NCI-H2196 (cell line): ENCODE measurements around the gene DSC1.

Experiments used
- DNase-seq: peaks from one replicate; lab custom pipeline; 2025; ENCODE audit not compliant: unreplicated experiment; lab: John Stamatoyannopoulos, UW

The DSC1 gene, protein sequence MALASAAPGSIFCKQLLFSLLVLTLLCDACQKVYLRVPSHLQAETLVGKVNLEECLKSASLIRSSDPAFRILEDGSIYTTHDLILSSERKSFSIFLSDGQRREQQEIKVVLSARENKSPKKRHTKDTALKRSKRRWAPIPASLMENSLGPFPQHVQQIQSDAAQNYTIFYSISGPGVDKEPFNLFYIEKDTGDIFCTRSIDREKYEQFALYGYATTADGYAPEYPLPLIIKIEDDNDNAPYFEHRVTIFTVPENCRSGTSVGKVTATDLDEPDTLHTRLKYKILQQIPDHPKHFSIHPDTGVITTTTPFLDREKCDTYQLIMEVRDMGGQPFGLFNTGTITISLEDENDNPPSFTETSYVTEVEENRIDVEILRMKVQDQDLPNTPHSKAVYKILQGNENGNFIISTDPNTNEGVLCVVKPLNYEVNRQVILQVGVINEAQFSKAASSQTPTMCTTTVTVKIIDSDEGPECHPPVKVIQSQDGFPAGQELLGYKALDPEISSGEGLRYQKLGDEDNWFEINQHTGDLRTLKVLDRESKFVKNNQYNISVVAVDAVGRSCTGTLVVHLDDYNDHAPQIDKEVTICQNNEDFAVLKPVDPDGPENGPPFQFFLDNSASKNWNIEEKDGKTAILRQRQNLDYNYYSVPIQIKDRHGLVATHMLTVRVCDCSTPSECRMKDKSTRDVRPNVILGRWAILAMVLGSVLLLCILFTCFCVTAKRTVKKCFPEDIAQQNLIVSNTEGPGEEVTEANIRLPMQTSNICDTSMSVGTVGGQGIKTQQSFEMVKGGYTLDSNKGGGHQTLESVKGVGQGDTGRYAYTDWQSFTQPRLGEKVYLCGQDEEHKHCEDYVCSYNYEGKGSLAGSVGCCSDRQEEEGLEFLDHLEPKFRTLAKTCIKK

GRCh38 chr18:31162825-31163435 lies at the start of gene DSC1:
TSS of gene DSC1 (minus strand) at chr18:31162856. CDS start at chr18:31162594, 262 bp downstream.
- DNase-seq: no peak

GRCh38 chr18:31211047-31211446 lies 48.4 kb upstream of the DSC1 start:
- DNase-seq: no peak

DNA sequence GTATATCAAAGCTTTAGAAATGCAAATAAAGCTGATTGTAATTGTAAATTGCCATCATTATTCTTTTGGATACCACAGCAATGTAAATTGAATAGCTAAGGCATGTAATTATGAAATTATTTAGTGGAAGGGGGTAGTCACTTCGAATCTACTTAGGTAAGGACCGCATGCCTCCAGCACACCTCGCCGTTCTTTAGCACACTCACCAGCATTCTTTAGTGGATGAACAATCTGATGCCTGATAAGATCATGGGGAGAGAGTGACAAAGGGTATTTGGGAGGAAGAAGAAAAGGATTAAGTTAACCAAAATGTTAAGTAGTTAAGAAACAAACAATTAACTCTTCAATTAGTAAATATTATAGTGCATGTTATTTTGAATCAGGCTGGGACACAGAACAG lies 46.4 kb upstream of the DSC1 start:
- DNase-seq: no peak

DNA sequence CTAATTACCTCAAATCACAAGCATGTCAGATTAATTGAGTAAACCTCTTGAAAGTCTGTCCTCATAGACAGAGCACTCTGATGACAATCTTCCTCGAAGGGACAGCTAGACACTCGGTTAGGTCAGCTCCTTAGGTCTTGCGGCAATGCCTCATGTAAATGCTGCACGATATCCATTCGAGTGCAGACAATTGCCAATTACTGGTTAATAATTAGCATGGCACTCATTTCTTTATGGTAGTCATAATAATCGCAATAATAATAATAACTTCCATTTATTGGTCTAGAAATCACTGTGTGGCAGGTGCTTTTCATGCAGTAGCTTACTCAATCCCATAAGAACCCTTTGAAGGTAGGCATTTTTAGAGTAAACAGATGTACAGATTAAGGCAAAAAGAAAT lies 44.7 kb upstream of the DSC1 start:
- no peak for DNase-seq

DNA sequence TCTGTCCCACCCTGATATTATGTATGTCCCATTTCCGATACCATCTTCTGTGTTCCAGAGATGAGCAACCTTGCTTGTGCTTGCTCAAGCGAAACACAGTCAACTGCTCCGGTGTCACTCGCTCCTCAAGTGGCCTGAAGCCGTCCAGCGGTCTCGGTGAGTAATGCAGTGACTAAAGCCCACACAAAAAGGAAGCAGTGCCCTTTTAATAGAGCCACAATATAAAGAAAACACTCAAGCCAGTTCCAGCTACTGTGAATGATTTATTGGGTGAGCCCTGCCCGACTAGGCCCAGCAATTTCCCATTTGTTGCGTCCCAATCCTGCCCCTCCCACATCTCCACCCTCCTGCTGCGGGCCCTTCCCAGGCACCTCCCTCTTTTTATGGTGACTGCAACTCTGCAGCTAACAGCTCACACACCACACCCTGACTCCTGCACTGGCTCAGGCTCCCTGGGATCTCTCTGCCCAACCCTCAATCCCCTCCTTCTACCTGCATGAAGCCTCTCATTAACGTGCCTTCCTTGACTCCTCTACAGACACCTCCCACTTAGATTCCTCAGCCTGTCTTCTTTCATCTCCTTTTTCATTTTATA lies 44.2 kb upstream of the DSC1 start:
- peak; percentile 3 for DNase-seq

- DNase-seq: no peak
Observed at GRCh38 chr18:31206071-31206470, 43.4 kb upstream of the DSC1 start.

GRCh38 chr18:31205273-31205672 lies 42.6 kb upstream of the DSC1 start:
- no peak for DNase-seq

- DNase-seq: no peak
Observed at GRCh38 chr18:31204833-31205232, 42.2 kb upstream of the DSC1 start.

DNA sequence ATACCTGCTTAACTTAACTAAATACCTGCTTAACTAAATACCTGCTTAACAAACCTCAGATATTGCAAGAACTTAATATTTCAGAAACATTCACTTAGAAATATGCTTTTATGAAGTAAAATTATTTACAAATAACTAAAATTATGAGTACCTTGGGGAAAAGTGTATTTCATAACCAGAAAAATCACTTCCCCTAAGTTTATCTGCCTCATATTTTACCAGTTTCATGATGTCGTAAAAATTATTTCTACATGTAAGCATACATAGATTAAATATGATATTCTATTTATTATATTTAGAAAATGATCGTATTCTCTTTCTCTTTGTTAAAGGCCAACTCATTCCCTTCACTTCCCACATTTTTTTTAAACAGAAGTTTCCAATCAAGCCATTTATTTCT lies 41.5 kb upstream of the DSC1 start:
- DNase-seq: no peak

- no peak for DNase-seq
Observed at GRCh38 chr18:31203794-31204148, 41.1 kb upstream of the DSC1 start.

DNA sequence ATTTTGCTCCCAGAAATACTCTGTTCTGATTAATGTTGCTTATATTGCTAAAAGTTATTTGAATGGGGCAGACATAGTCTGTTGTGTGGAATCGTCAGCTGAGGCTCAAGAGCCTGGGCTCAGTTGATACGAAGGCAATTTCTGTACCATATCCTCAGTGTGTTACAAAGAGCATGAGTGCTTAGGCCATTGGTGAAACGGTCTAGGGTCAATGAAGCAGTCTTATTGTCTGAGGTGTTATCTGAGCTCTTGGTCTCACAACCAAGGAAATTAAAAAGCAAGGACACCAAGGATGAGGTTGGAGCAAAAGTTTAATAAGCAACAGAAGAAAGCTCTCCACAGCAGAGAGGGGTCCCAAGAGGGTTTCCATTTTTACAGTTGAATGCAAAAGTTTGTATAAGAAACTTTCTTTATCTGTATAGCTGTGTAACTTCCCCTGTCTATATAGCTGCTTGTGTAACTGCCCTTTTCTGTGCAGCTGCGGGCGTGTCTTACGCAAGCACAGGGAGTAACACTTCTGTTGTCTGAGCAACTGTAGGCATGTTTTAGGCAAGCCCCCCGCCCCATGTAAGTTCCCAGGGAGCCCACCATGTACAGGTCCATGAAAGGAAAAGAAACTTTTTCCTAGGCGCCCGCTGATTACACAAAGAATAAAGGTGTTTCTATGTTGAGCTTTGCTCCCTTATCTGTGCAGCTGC lies 40.6 kb upstream of the DSC1 start:
- no peak for DNase-seq

DNA sequence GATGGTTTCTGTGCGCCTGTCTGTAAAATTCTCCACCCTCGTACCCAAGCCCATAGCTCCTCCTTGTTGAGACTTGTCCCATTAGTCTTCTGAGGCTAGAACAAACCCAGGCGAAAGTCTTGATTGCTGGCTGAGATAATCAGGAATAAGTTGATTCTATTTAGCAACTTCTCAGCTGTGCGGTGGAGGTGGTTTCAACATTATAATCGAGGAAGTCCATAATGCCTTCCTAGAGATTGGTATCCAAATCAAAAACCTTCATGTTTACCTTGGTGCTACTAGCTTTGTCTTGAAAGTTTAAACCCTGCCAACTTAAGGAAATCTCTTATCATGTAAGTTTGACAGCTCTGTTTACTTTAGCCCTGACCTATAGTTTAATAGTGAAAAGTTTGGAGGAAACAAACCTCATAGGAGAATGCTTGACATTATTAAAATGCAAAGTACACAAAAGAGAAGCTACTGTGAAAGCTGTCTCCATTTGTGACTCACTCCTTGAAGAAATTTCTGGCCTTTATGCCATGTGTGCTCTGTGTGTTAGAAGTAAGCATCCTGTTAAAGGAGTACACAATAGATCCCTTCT lies 36.6 kb upstream of the DSC1 start:
- DNase-seq: no peak

GRCh38 chr18:31197676-31198075 lies 35.0 kb upstream of the DSC1 start:
- no peak for DNase-seq

DNA sequence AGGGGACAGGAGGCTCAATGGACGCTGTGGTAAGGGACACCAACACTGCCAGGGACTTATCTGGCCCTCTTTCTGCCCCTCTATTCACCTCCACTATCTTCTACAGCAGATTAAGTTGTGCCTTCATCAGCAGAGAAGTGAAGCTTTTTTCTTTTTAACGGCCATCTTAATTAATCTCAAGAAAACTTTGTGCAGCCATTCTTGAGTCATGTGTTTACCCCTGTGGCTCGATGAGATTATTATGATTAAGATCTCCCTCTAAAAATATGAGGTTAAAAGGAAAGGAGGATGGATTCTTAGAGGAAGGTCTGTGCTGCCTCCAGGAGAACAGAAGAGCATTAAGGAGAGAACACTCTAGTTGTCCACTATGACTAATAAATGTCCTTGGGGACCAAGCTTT lies 32.4 kb upstream of the DSC1 start:
- no peak for DNase-seq

GRCh38 chr18:31192086-31192776 lies 29.6 kb upstream of the DSC1 start:
- no peak for DNase-seq

DNA sequence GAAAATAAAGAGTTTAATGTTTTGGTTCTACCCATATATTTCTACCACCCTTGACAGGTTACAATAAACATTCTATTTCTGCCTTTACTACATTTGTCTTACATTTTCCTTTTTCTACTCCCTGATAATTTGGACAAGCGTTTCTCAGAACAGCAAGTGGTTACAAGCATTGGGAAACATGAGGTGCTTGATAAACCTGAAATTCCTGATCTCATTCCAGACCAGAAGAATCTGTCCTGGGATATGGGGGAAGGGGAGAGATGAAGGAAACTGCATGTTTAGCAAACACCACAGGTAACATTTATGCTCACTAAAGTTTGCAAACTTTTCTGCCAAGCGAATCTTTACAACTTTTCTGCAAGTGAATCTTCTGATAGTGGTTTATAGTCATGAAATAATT lies 28.3 kb upstream of the DSC1 start:
- DNase-seq: no peak

DNA sequence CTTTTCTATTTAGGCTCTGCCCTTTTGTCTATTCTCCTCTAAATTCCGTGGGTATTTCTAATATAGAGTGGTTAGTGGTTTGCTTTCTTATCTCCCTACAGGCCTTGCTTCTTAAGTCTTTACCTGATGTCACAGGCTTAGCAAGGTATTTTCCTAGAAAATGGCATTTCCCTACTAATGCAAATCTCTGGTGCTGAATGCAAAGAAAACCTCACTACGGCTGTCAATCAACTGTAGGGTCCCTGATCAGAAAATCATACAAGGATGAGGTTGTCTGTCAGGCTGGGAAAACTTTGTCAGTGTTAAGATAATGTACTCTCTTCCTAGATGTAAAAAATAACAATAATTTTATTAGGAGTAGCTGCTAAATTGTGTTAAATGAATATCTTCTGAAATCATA lies 27.1 kb upstream of the DSC1 start:
- DNase-seq: no peak

- DNase-seq: no peak
Observed at GRCh38 chr18:31185186-31185950, 22.7 kb upstream of the DSC1 start.

- DNase-seq: no peak
Observed at GRCh38 chr18:31183302-31183701, 20.6 kb upstream of the DSC1 start.
